A673 (cell line): Measurements from ENCODE around the gene RSAD1. TPM values are rescaled to one million over a fixed set of nuclear protein-coding genes. Genes with fewer than 3 reads are reported as not detected.

Experiments
- BruUV-seq: library from RNA; stranded (reverse); fragments of 400-500 nt; replicated peaks from 2 replicates; lab custom pipeline; 2021; lab: Mats Ljungman, UMichigan
- CTCF ChIA-PET: fragments of 300-600 bp; sonication (Branson Sonifier 250); formaldehyde crosslinking; loops from one replicate; lab custom pipeline; 2022; ENCODE audit warnings: antibody characterized with exemption; lab: Charles Lee
- POLR2A ChIA-PET: fragments of 300-600 bp; sonication (Branson Sonifier 250); formaldehyde crosslinking; loops from one replicate; lab custom pipeline; 2022; ENCODE audit warnings: antibody characterized with exemption; ENCODE audit not compliant: low non-redundant PET; lab: Charles Lee
- DNase-seq: peaks from one replicate; pipeline ENCODE4 v3.0.0-alpha.2; 2015; ENCODE audit warnings: low spot score
- H3K27ac ChIP-seq: fragments of 200-600 bp; sonication (generic); 2 replicates; pipeline ENCODE4 v1.5.1; 2016; ENCODE audit warnings: mixed run types, low read depth, mild to moderate bottlenecking, mixed read lengths, antibody characterized with exemption, low read length; ENCODE audit not compliant: poor library complexity, severe bottlenecking
- H3K27me3 ChIP-seq: fragments of 200-600 bp; sonication (generic); replicated peaks from 2 replicates; pipeline ENCODE4 v1.6.1; 2017; ENCODE audit warnings: mixed run types, low read depth, mild to moderate bottlenecking, mixed read lengths, antibody characterized with exemption, low read length; ENCODE audit not compliant: insufficient read depth, poor library complexity
- H3K36me3 ChIP-seq: fragments of 200-600 bp; sonication (generic); 2 replicates; pipeline ENCODE4 v1.6.1; 2016; ENCODE audit warnings: mixed run types, mild to moderate bottlenecking, mixed read lengths, antibody characterized with exemption, low read length; ENCODE audit not compliant: insufficient read depth, poor library complexity, severe bottlenecking
- H3K4me1 ChIP-seq: fragments of 200-600 bp; sonication (generic); 2 replicates; pipeline ENCODE4 v1.6.1; 2017; ENCODE audit warnings: mixed run types, mild to moderate bottlenecking, mixed read lengths, antibody characterized with exemption, low read length; ENCODE audit not compliant: insufficient read depth, poor library complexity, severe bottlenecking
- H3K4me3 ChIP-seq: fragments of 200-600 bp; sonication (generic); 2 replicates; pipeline ENCODE4 v1.5.1; 2016; ENCODE audit warnings: low read depth, mixed run types, mild to moderate bottlenecking, mixed read lengths, low read length; ENCODE audit not compliant: poor library complexity, severe bottlenecking
- H3K9me3 ChIP-seq: fragments of 200-600 bp; sonication (generic); 2 replicates; pipeline ENCODE4 v1.6.1; 2016; ENCODE audit warnings: mixed run types, low read depth, mild to moderate bottlenecking, mixed read lengths, antibody characterized with exemption, low read length; ENCODE audit not compliant: poor library complexity, severe bottlenecking
- CTCF ChIP-seq: fragments of 300-800, 200-600 bp; sonication (generic); conservative IDR thresholded peaks from 2 replicates; pipeline ENCODE4 v1.5.1; 2017; ENCODE audit warnings: low read depth, mild to moderate bottlenecking, antibody characterized with exemption, low read length, moderate library complexity, mixed read lengths
- EZH2 ChIP-seq: fragments of 200-600 bp; sonication (generic); IDR thresholded peaks from 2 replicates; pipeline ENCODE4 v1.6.1; 2017; ENCODE audit warnings: borderline replicate concordance, low read depth, mild to moderate bottlenecking, mixed read lengths, antibody characterized with exemption, low read length; ENCODE audit not compliant: poor library complexity, severe bottlenecking
- intact Hi-C: fragments of 100-400 bp; cut with micrococcal nuclease; formaldehyde crosslinking; loops from one replicate; pipeline ENCODE4 v1.10.0; 2022; ENCODE audit not compliant: unreplicated experiment
- total RNA-seq: library from RNA; stranded (reverse); gene quantifications from 2 replicates; pipeline ENCODE4 v1.2.3, GENCODE V29; 2021

The RSAD1 gene
- total RNA-seq, 1 experiment from 2014 or later: 44.3 TPM

GRCh38 chr17:50519141-50519834, 40.6 kb downstream of the RSAD1 start:
- intact Hi-C loops: no loop called here
- POLR2A ChIA-PET: no interaction called here
- H3K4me1 ChIP-seq: no peaks in the 10 kb centered on the region
- DNase-seq: no peak
- no peak overlapping the region for H3K27ac ChIP-seq
- H3K4me3 ChIP-seq: no peak overlapping the region
- TF ChIP-seq CTCF: no peak
- TF ChIP-seq EZH2: no peak
- no peaks in the 10 kb centered on the region for H3K9me3 ChIP-seq
- no TSS peak for BruUV-seq
- CTCF ChIA-PET: no interaction called here
- H3K27me3 ChIP-seq: no peaks in the 10 kb centered on the region
- H3K36me3 ChIP-seq: no peaks in the 10 kb centered on the region

GRCh38 chr17:50520483-50520882, 41.8 kb downstream of the RSAD1 start:
- no peak overlapping the region for H3K4me3 ChIP-seq
- POLR2A ChIA-PET: no interaction called here
- H3K27ac ChIP-seq: no peak overlapping the region
- CTCF ChIA-PET: no interaction called here
- H3K4me1 ChIP-seq: no peaks in the 10 kb centered on the region
- BruUV-seq: no TSS peak
- TF ChIP-seq EZH2 (no peak), CTCF (no peak)
- intact Hi-C loops: no loop called here
- no peaks in the 10 kb centered on the region for H3K36me3 ChIP-seq
- H3K27me3 ChIP-seq: no peaks in the 10 kb centered on the region
- no peak for DNase-seq
- H3K9me3 ChIP-seq: no peaks in the 10 kb centered on the region

GRCh38 chr17:50521514-50521913, 42.9 kb downstream of the RSAD1 start:
- H3K36me3 ChIP-seq: no peaks in the 10 kb centered on the region
- H3K9me3 ChIP-seq: no peaks in the 10 kb centered on the region
- TF ChIP-seq EZH2 (no peak), CTCF (no peak)
- no peak for DNase-seq
- ChIA-PET CTCF (interaction anchor here (0.6 kb wide), 1 partner anchor 16 kb away, joined by 3 read pairs; no protein-coding TSS in a partner anchor), POLR2A (no interaction called here)
- H3K27ac ChIP-seq: no peak overlapping the region
- intact Hi-C loops: no loop called here
- no TSS peak for BruUV-seq
- no peak overlapping the region for H3K4me3 ChIP-seq
- no peaks in the 10 kb centered on the region for H3K27me3 ChIP-seq
- H3K4me1 ChIP-seq: no peaks in the 10 kb centered on the region
